K562 (cell line): ENCODE data around the gene SLC25A51. TPM values are rescaled to one million over a fixed set of nuclear protein-coding genes. Genes with fewer than 3 reads are reported as not detected.

Experiments
- CHCHD3 ChIP-seq: fragments of 250-450 bp; sonication (Bioruptor Pico); IDR thresholded peaks from 2 replicates; pipeline ENCODE4 v2.1.2; 2022; ENCODE audit warnings: mild to moderate bottlenecking
- DPF2 ChIP-seq: fragments of 450-650 bp; IDR thresholded peaks from 2 replicates; pipeline ENCODE4 v1.6.1; 2016
- ESRRB ChIP-seq: fragments of 250-450 bp; sonication (Bioruptor Pico); IDR thresholded peaks from 2 replicates; pipeline ENCODE4 v1.5.0; 2020; ENCODE audit warnings: mild to moderate bottlenecking, moderate library complexity, borderline replicate concordance
- GTF2F1 ChIP-seq: IDR thresholded peaks from 2 replicates; pipeline ENCODE4 v1.6.1; 2011; ENCODE audit warnings: low read depth, low read length, improper control_type of control experiment
- L3MBTL2 ChIP-seq: fragments of 450-650 bp; IDR thresholded peaks from 2 replicates; pipeline ENCODE4 v1.6.1; 2016; ENCODE audit warnings: mild to moderate bottlenecking, moderate library complexity
- SMARCC2 ChIP-seq: fragments of 450-650 bp; IDR thresholded peaks from 2 replicates; pipeline ENCODE4 v1.6.1; 2017; ENCODE audit warnings: antibody characterized with exemption, moderate library complexity, mild to moderate bottlenecking, low read depth
- TAF15 ChIP-seq: fragments of 200-400 bp; formaldehyde crosslinking; IDR thresholded peaks from 2 replicates; pipeline ENCODE4 v1.6.1; 2017; ENCODE audit warnings: mild to moderate bottlenecking, low read depth, low read length, moderate library complexity
- ZNF175 ChIP-seq: fragments of 200-800 bp; sonication (Bioruptor generic); IDR thresholded peaks from 2 replicates; pipeline ENCODE4 v1.6.1; 2016; ENCODE audit warnings: low read depth, mild to moderate bottlenecking, missing genetic modification characterization, missing compliant biosample characterization
- ZNF407 ChIP-seq: fragments of 450-650 bp; IDR thresholded peaks from 2 replicates; pipeline ENCODE4 v1.6.1; 2016; ENCODE audit warnings: low read depth
- polyA plus RNA-seq, 8 experiments: library from polyadenylated mRNA; depleted of rRNA in 4 of 8; stranded (reverse) in 5 of 8; unstranded in 3 of 8; fragments of >200 nt; fragmentation: Nextera tagmentation in 2 of 8; fragmentation: Illumina TruSeq in 1 of 8; extraction: Ambion mirVana in 2 of 8; extraction: Trizol in 1 of 8; gene quantifications; 2 replicates each; pipeline versions ENCODE4 v1.2.1 to v1.2.3, GENCODE V29; 2011 to 2014; ENCODE audit warnings: inconsistent platforms in 1 of 8, missing spikeins in 1 of 8
- total RNA-seq, 7 experiments: library from RNA; depleted of rRNA in 6 of 7; stranded (reverse); fragments of >200 nt in 6 of 7; fragmentation: Illumina TruSeq in 2 of 7; extraction: Trizol in 2 of 7; gene quantifications; 2 replicates each; pipeline versions ENCODE4 v1.2.1 to v1.2.3, GENCODE V29; 2011 to 2021; ENCODE audit warnings: low replicate concordance in 1 of 7
- TF ChIP-seq, protein P1 (sequence below): fragments of 450-650 bp; IDR thresholded peaks from 2 replicates; pipeline ENCODE4 v1.6.1; 2016; ENCODE audit warnings: low read depth, mild to moderate bottlenecking, moderate library complexity
- TF ChIP-seq, protein P2 (sequence below), 2 experiments: fragments of 450-650 bp; IDR thresholded peaks; 2 replicates each; pipeline ENCODE4 v1.6.1; 2016; ENCODE audit warnings: mild to moderate bottlenecking in 2 of 2, borderline replicate concordance in 1 of 2, low read depth in 1 of 2, moderate library complexity in 1 of 2

The SLC25A51 gene
- total and polyA plus RNA-seq, 9 of the 15 experiments (the other 6 are each of a cell fraction or from before 2014, with no cell fraction given): 9.1 to 40.7 (median 24.5) TPM

DNA sequence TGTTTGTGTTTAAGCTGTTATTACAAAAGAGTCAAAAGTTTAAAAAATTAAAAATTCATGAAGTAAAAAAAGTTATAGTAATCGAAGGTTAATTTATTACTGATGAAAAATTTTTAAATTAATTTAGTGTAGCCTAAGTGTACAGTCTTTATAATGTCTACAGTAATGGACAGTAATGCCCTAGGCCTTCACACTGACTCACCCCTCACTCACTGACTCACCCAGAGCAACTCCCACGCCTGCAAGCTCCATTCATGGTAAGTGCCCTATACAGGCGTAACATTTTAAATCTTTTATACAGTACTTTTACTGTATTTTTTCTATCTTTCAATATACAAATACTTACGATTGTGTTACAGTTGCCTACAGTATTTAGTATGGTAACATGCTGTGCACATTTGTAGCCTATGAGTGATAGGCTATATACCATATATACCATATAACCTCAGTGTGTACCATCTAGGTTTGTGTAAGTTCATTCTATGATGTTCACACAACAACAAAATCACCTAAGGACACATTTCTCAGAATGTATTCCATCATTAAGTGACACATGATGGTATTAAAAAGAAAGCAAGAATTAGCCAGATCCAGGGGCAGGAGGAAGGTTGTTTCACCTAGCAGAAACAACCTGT lies 63.2 kb downstream of the SLC25A51 start (continued):
- TF ChIP-seq ZNF407 (no peak), L3MBTL2 (peak; percentile 4; the same call in 1 of the 2 replicates), TAF15 (no peak), ESRRB (CRISPR knock-in tag) (no peak), CHCHD3 (CRISPR knock-in tag) (no peak), SMARCC2 (peak; percentile 97), DPF2 (peak; percentile 99), GTF2F1 (no peak), ZNF175 (peak; percentile 84)
- TF ChIP-seq, protein P1, sequence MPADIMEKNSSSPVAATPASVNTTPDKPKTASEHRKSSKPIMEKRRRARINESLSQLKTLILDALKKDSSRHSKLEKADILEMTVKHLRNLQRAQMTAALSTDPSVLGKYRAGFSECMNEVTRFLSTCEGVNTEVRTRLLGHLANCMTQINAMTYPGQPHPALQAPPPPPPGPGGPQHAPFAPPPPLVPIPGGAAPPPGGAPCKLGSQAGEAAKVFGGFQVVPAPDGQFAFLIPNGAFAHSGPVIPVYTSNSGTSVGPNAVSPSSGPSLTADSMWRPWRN: no peak
- TF ChIP-seq, protein P2, sequence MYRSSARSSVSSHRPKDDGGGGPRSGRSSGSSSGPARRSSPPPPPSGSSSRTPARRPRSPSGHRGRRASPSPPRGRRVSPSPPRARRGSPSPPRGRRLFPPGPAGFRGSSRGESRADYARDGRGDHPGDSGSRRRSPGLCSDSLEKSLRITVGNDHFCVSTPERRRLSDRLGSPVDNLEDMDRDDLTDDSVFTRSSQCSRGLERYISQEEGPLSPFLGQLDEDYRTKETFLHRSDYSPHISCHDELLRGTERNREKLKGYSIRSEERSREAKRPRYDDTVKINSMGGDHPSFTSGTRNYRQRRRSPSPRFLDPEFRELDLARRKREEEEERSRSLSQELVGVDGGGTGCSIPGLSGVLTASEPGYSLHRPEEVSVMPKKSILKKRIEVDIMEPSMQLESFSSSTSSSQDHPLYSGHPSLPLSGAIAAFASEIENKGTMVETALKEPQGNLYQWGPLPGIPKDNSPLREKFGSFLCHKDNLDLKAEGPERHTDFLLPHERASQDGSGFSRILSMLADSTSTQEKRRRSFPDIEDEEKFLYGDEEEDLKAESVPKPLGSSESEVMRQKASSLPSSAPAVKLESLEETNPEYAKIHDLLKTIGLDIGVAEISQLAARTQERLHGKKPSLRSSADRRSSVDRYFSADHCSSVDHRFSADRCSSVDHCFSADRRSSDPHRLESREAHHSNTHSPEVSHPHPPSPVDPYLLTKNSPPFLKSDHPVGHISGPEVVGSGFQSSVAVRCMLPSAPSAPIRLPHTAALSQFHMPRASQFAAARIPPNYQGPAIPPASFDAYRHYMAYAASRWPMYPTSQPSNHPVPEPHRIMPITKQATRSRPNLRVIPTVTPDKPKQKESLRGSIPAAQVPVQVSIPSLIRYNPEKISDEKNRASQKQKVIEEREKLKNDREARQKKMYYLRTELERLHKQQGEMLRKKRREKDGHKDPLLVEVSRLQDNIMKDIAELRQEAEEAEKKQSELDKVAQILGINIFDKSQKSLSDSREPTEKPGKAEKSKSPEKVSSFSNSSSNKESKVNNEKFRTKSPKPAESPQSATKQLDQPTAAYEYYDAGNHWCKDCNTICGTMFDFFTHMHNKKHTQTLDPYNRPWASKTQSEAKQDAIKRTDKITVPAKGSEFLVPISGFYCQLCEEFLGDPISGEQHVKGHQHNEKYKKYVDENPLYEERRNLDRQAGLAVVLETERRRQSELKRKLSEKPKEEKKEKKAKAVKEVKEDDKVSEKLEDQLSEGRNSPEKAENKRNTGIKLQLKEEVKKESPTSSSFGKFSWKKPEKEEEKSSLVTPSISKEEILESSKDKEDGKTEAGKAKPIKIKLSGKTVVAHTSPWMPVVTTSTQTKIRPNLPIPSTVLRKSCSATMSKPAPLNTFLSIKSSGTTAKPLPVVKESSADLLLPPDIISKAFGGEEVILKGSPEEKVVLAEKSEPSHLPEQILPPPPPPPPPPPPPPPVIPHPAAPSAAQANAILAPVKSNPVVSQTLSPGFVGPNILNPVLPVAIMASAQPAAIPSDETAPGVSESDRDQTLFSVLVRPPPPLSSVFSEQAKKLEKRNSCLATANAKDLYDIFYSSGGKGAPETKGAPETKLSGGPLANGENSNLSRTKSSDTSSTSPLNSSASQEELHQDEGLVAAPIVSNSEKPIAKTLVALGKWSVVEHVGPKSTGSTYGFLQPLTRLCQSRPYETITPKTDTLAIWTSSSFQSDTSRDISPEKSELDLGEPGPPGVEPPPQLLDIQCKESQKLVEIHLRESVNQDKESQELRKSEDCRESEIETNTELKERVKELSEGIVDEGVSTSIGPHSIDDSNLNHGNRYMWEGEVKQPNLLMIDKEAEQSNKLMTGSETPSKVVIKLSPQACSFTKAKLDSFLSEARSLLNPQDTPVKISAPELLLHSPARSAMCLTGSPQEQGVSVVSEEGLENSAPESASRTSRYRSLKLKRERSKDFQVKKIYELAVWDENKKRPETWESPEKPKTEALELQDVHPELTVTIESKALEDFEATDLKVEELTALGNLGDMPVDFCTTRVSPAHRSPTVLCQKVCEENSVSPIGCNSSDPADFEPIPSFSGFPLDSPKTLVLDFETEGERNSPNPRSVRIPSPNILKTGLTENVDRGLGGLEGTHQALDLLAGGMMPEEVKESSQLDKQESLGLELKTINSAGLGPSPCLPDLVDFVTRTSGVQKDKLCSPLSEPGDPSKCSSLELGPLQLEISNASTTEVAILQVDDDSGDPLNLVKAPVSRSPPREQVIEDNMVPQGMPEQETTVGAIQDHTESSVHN (IDR thresholded peaks at IDR 0.05; ENCODE audit: borderline replicate concordance in 1 of 2, low read depth in 1 of 2): no peak
